Measurements from ENCODE around the gene CYB5A.

DNA sequence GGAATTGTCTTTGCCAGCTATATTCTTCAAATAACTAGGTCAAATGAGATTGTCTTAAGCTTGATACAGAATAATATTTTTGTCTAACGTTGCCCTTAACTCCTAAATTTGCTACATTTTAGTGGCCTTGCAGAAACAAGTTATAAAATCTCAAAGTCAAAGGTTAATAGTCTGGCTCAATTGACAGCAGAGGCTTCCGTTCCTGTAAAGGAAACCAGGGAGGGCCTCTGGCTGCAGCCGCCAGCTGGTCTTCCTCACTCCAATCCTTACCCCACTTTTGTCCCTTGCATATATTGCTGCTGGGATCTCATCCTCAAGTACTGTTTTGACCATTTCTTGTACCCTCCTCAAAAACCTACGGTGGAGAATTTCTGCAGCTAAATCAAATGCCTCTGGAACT, 17.1 kb downstream of the CYB5A start:
- TF ChIP-seq CREB1 (IDR thresholded peaks at IDR 0.05; ENCODE audit: low read depth) (no peak), TAF1 (IDR thresholded peaks at IDR 0.05; ENCODE audit: low read depth) (no peak), ZBTB7A (IDR thresholded peaks at IDR 0.05; ENCODE audit: low read depth) (no peak), TEAD4 (IDR thresholded peaks at IDR 0.05) (no peak), RAD21 (IDR thresholded peaks at IDR 0.05; ENCODE audit: low read depth) (no peak), TCF12 (IDR thresholded peaks at IDR 0.05; ENCODE audit: low read depth) (no peak)
- TF ChIP-seq, protein P1, sequence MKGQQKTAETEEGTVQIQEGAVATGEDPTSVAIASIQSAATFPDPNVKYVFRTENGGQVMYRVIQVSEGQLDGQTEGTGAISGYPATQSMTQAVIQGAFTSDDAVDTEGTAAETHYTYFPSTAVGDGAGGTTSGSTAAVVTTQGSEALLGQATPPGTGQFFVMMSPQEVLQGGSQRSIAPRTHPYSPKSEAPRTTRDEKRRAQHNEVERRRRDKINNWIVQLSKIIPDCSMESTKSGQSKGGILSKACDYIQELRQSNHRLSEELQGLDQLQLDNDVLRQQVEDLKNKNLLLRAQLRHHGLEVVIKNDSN (IDR thresholded peaks at IDR 0.05) = no peak
- TF ChIP-seq, protein P2, sequence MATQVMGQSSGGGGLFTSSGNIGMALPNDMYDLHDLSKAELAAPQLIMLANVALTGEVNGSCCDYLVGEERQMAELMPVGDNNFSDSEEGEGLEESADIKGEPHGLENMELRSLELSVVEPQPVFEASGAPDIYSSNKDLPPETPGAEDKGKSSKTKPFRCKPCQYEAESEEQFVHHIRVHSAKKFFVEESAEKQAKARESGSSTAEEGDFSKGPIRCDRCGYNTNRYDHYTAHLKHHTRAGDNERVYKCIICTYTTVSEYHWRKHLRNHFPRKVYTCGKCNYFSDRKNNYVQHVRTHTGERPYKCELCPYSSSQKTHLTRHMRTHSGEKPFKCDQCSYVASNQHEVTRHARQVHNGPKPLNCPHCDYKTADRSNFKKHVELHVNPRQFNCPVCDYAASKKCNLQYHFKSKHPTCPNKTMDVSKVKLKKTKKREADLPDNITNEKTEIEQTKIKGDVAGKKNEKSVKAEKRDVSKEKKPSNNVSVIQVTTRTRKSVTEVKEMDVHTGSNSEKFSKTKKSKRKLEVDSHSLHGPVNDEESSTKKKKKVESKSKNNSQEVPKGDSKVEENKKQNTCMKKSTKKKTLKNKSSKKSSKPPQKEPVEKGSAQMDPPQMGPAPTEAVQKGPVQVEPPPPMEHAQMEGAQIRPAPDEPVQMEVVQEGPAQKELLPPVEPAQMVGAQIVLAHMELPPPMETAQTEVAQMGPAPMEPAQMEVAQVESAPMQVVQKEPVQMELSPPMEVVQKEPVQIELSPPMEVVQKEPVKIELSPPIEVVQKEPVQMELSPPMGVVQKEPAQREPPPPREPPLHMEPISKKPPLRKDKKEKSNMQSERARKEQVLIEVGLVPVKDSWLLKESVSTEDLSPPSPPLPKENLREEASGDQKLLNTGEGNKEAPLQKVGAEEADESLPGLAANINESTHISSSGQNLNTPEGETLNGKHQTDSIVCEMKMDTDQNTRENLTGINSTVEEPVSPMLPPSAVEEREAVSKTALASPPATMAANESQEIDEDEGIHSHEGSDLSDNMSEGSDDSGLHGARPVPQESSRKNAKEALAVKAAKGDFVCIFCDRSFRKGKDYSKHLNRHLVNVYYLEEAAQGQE (IDR thresholded peaks at IDR 0.05; ENCODE audit: low read depth) = no peak
- TF ChIP-seq, protein P3, sequence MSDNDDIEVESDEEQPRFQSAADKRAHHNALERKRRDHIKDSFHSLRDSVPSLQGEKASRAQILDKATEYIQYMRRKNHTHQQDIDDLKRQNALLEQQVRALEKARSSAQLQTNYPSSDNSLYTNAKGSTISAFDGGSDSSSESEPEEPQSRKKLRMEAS (IDR thresholded peaks at IDR 0.05) = no peak

All from Ishikawa (cell line).